ENCODE data around the gene AHNAK. TPM values are rescaled to one million over a fixed set of nuclear protein-coding genes. Genes with fewer than 3 reads are reported as not detected.

The AHNAK gene
- total and polyA plus RNA-seq, 2 donors (not counting 3 experiments of a cell fraction or from before 2014, with no cell fraction given): 35.2 to 436 TPM

GRCh38 chr11:62463121-62463542 lies 83.5 kb downstream of the AHNAK start:
- no peaks in the 10 kb centered on the region for H3K27me3 ChIP-seq (ENCODE audit: control insufficient read depth in 2 of 2, insufficient read depth in 2 of 2, low read length in 2 of 2)
- H3K4me2 ChIP-seq (ENCODE audit: insufficient read depth, low read length): no peak overlapping the region
- no peak for FAIRE-seq
- H3K4me3 ChIP-seq (replicated peaks in 1 of 3; ENCODE audit: insufficient read depth in 1 of 3, low read depth in 1 of 3, low read length in 3 of 3): no peak overlapping the region
- no peaks in the 10 kb centered on the region for H3K4me1 ChIP-seq (ENCODE audit: control insufficient read depth, extremely low read depth, insufficient read depth, low read length)
- no peak overlapping the region for H3K27ac ChIP-seq (ENCODE audit: insufficient read depth, low read depth, low read length)
- BruUV-seq (replicated peaks): no TSS peak
- no peaks in the 10 kb centered on the region for H3K9me1 ChIP-seq (replicated peaks; ENCODE audit: control insufficient read depth, extremely low read depth, insufficient read depth, low read length)
- POLR2A ChIA-PET: no interaction called here
- DNase-seq (ENCODE audit: low read depth, low spot score): no peak
- CTCF ChIA-PET: interaction anchor here (0.7 to 1.9 kb wide), 2 partner anchors 34 to 39 kb away, joined by 3 to 7 read pairs; no protein-coding TSS in a partner anchor
- dilution Hi-C loops (cut with MboI; ENCODE audit: extremely low pct_ligation_motif_present, low sequenced_read_pairs): no loop called here
- intact Hi-C loops (cut with micrococcal nuclease): no loop called here
- no peak overlapping the region for H2AFZ ChIP-seq (ENCODE audit: low read depth, low read length)
- H3K9me3 ChIP-seq (replicated peaks; ENCODE audit: control insufficient read depth, insufficient read depth, low read length): no peaks in the 10 kb centered on the region
- no peak overlapping the region for H3K9ac ChIP-seq (replicated peaks; ENCODE audit: extremely low read depth, insufficient read depth, low read length)
- H4K20me1 ChIP-seq (replicated peaks; ENCODE audit: control insufficient read depth, extremely low read depth, insufficient read depth, low read length): no peaks in the 10 kb centered on the region
- TF ChIP-seq MYC (IDR thresholded peaks at IDR 0.05; ENCODE audit: low read depth, low read length) (no peak), JUN (IDR thresholded peaks at IDR 0.05; ENCODE audit: borderline replicate concordance, insufficient read depth, insufficient read length, low read depth) (no peak), MAX (IDR thresholded peaks at IDR 0.05; ENCODE audit: insufficient read depth, insufficient read length) (no peak), CTCF (IDR thresholded peaks at IDR 0.05; ENCODE audit: extremely low read depth in 1 of 2, insufficient read depth in 1 of 2, low read depth in 1 of 2, low read length in 2 of 2) (no peak), POLR2AphosphoS5 (IDR thresholded peaks at IDR 0.05; ENCODE audit: insufficient read depth, low read depth, low read length) (no peak), POLR2A (IDR thresholded peaks at IDR 0.05; ENCODE audit: low read depth, low read length) (no peak), EZH2 (IDR thresholded peaks at IDR 0.05; ENCODE audit: borderline replicate concordance, low read depth, low read length, severe bottlenecking) (no peak), FOS (IDR thresholded peaks at IDR 0.05; ENCODE audit: borderline replicate concordance, insufficient read depth, low read length) (no peak), GATA2 (IDR thresholded peaks at IDR 0.05; ENCODE audit: insufficient read depth, insufficient read length, low read depth, low read length) (no peak)
- H3K79me2 ChIP-seq (ENCODE audit: control insufficient read depth, insufficient read depth, low read length): no peaks in the 10 kb centered on the region
- H3K36me3 ChIP-seq (ENCODE audit: control insufficient read depth in 2 of 2, extremely low read depth in 1 of 2, insufficient read depth in 2 of 2, low read length in 2 of 2): no peaks in the 10 kb centered on the region
